Measurements from ENCODE around the gene RREB1. TPM values are rescaled to one million over a fixed set of nuclear protein-coding genes. Genes with fewer than 3 reads are reported as not detected.
"Not testable (repeated sequence)": the region's sequence is repeated elsewhere in the genome, so short reads cannot be mapped to it uniquely, and the experiment has no call there.

RREB1 gene
- total RNA-seq, 1 donor from 2014 or later = 94.5 TPM

DNA sequence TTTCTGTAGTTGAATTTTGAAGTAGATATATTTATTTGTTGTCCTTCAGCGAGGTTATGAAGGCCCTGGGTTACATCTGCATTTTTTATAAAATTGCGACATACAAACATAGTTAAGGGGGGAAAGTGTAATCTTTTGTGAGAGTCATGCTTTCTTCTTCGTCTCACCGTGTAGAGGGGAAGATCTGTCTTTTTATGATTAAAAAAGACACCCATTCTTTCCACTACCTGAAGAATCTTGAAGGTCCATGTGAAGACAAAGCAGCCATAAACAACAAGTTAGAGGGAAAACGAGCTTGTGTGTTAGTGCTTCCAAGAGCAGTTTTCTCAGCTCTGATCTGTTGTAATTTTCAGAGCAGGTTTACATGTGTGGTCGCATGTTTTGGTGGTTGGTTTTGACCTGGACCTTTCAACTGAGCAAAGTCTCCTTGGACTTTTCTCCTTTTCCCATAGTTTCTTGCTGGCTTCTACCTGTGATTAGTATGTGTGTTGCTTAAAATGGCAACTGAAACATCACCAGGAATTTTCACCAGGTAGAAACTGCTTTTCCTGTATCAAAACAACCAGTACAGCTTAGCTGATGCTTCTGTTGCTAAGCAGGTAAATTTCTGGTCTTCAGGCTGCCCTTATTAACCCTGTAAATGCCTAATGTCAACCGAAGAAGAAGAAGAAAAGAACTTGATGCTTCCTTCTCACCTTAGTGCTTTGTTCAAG is 37.3 kb downstream of the RREB1 start:
- DNase-seq (ENCODE audit: low spot score) = no peak

DNA sequence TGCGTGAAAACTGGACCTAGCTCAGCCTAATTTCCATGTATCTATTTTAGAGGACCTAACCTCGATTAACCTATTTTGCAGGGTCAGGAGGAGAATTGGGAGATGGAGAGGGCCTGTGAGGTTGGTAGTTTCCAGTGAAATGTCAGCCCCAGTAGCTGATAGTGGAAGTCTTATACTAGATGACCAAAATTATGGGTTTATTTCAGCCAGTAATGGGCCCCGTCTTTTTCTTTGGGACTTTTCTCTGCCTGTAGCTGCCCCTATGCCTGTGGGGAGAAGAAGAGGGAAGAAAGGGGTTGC is 37.8 kb downstream of the RREB1 start:
- DNase-seq (ENCODE audit: low spot score) = no peak

DNA sequence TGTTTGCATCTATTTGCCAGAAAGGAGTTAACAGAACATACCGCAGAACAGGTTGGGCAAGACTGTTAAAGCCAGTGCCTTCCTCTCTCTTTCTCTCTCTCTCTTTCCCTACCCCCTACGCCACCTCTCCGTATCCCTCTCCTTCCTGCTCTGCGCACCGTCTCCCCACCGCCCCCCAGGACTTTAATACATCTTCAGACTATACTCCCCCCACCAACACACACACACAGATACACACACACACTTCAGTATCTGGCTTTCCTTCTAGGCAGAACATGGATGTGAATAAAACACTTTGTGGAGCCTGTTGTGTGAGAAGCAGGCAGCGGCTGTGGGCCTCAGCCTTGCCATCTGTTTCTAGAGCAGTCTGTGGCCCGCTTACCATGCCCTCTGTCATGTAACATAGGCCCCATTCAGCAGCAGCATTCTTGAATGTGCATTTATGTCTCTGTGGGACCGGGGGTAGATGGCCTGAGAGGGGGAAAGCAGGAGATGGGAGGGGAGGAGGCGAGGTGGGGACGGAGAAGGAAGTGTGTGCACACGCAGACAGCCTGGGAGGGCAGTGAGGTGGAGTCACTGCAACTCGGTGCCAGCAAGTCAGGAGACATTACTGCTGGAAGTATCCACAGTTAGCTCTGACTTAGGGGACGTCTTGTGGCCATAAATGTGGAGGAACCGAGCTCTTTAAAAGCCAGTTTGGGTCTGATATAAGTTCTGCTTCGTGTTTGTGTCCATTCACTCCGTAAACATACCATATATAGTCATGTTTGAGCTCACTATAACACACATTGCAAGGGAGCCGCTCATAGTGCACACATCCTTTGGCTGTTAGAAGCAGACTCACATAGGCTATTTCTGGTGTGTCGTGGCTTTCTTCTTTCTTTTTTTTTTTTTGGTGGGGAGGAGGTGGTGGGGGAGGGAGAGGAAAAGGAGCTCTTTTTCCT is 38.4 kb downstream of the RREB1 start:
- no peak for DNase-seq (ENCODE audit: low spot score)

DNA sequence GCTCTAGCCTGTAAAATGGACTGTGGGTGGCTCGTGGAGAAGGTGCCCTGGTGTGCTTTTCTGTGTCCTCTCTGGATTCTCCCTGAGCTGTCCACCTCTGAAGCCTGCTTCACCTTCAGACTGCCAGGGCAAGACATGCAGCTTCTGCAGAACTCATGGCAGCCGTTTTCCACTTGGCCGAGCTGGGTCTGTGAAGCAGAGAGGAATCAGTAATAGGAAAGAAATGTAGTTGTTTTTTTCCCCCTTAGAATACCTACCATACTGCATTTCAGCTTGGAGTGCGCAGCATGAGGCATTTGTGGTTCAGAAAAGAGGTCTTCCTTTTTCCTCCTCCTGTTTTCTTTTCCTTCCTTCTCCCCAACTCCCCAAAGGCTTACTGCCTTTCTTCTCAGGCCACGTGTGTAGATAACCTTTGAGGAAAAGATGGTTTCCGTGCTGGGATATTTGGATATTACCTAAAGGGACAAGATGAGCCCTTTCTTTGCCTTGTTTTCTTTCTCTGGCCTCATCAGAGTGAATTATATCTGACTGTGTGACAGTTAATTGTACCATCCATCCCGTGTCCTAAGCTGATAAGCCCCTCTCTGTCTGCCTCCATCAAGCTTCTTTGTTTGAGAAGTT is 39.4 kb downstream of the RREB1 start:
- no peak for DNase-seq (ENCODE audit: low spot score)

DNA sequence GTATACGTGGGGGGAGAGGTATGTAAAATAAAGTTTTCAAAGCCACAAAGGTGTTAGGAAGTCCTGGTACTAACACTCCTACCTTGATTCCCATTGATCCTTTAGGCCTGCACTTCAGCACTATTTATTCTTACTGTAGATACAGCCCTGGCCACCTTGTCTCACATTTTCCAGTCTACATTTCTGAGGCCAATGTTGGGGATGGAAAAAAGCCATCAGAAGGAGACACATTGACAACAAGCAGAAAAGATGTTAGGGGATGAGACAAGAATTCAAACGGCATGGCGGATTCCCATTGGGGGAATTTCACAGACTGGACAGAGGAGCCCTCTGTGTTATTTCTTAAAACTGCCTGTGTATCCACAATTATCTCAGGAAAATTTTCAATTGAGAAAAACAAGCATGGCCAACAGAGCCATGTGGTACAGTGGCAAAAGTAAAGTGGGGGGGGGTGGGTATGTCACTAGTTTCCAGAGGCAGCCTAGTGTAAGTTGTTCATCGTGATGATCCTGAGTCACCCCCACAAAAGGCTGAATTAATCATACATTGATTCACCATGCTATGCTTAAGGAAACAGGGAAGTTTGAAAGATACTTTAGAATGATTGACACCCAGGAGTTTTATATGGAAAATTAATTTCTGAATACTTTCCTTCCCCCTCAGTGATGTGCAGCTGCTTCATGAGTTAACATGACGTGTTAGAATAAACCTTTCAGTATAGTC is 40.5 kb downstream of the RREB1 start:
- DNase-seq (ENCODE audit: low spot score) = no peak

DNA sequence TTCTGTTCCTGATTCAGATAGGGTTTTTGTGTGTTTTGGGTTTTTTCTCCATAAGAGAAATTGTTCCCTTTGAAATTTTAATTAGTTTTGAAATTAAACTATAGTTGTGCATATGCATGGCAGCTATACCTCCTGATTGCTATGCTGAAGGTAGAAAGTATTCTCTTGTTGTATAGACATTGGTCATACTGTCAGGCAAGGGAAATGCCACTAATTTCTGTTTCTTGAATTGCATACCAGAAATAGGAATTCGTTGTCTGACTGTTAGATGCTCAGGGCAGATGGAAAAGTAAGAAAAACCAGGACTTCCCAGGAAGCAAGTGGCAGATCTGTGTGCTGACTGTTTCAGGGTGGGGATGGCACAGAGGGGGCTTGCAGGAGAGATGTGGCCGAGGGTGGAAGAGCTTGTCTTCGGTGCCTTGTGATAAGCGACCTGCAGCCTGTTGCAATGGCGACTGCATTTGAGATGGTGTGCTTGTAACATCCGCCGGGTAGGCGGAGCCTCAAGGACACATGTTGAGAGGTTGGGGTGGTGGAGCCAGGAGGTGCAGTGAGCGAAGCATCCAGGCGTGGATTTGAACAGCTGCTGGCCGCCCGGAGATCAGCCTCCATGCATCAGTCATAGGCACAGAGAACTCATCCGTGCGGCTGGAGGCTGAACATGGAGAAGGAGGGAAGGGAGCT is 42.8 kb downstream of the RREB1 start:
- DNase-seq (ENCODE audit: low spot score) = no peak

DNA sequence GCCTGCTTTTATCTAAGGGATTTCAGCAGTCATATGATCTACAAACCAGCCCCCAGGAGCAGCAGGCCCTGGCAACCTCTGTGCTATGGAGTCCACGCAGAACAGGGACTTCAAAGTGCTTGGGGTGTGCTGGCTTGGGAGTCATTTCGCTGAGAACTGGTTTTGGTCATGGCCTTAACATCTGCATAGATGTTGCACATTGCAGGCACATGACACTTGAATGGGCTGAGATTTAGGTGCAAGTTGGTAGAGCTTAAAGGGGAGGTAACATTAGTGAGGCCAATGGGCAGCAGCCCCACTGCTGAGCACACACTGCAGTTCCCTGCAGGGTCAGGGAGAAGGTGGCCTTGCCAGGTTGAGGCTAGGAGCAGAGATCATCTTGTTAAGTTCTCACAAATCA is 43.6 kb downstream of the RREB1 start:
- no peak for DNase-seq (ENCODE audit: low spot score)

DNA sequence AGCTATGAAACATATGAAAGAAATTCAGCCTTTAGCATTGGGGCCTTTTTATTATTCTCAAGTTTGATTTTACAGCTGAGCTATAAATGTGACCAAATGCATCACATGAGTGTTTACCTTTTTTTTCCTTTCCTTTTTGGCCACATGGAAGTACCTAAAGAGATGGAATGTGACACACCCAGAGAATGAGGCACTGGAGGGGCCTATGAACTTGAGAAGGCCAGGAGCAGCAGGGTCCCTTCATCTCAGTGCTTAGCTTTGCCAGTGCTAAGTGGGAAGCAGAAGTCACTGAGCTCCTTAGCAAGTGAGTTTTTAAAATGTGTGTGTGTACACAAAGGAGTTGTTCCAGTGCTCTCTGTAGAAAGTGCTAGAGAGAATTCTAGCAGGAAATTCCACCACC is 44.7 kb downstream of the RREB1 start:
- DNase-seq (ENCODE audit: low spot score) = no peak

DNA sequence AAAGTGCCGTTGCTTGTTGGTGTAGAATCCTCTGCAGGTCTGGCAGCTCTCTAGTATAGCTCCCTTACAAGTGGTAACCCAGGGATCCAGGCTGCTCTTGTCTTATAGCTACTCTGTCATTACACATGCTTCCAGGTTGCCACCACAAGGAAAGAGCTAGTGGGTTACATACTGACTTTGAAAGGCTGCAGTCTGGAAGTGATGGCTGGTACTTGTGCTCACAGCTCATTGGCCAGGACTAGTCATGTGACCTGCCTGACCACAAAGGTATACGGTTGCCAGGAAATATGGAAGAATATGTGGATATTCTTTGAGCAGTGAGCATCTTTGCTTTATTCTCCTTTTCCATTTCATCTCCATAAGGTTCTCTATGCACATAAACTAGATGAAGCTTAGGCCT is 46.0 kb downstream of the RREB1 start:
- no peak for DNase-seq (ENCODE audit: low spot score)

DNA sequence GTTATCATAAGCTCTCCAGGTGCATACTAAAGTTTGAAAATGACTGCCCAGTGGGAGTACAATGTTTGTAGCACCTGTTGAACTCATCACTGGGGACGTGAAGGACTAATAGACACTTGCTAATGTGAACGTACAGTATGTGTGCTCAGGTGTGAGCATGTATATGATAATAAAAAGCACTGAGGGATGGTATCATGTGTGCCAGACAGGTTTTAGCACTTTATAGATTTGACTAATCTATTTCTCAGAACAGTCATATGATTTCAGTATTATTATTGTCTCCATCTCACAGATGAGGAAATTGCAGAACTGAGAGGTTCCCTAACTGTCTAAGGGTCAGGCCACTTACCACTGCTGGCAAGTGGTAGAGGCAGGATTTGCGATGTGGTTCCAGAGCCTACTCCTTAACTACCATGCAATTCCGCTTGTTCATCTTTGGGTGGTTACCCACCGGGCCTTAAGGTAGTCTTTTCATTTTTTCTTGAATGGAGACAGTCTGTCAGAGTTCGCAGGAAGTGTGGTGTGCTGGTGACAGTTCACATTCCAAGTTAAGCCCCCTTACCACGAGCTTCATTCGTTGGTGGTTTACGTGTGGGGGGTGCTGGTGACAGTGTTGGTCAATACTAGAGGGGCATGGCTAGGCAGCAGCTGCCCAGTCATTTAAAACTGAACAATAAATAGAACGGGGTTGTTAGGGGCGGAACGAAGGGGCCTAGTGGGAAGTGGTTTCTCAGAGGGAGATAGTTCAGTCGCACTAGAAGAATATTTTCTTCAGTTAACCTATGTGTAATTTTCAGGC is 46.8 kb downstream of the RREB1 start:
- no peak for DNase-seq (ENCODE audit: low spot score)

DNA sequence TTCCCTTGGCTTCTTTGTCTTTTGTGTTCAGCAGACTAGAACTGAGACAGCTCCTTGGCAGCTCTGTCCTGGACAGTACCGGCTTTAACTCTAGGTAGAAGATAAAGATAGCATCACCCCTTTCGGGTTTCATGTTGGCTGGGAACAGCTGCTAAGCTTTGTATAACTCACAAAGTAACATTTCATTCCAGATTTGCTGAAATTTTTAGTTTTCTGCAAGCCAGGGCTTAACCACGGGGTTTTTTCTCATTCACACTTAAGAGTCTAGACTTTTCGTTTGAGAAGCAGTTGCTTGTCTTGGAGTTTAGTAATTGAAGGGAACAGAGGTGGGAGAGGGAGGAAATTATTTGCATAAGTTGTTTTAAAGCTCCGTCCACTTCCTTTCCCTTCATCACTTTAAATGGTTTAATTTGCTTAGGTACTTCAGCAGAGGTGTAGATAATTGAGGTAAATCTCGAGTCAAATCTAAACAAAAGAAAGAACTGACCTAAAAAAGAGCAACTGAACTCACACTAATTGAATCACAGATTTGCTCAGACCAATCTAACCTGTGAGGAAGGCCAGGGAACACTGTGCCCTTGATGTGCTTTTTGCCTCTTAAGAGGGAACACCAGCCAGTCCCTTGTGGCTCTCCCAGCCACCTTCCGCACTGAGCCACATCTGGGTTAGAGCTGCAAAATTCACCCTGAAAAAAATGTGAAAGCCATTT is 48.3 kb downstream of the RREB1 start:
- DNase-seq (ENCODE audit: low spot score) = no peak

DNA sequence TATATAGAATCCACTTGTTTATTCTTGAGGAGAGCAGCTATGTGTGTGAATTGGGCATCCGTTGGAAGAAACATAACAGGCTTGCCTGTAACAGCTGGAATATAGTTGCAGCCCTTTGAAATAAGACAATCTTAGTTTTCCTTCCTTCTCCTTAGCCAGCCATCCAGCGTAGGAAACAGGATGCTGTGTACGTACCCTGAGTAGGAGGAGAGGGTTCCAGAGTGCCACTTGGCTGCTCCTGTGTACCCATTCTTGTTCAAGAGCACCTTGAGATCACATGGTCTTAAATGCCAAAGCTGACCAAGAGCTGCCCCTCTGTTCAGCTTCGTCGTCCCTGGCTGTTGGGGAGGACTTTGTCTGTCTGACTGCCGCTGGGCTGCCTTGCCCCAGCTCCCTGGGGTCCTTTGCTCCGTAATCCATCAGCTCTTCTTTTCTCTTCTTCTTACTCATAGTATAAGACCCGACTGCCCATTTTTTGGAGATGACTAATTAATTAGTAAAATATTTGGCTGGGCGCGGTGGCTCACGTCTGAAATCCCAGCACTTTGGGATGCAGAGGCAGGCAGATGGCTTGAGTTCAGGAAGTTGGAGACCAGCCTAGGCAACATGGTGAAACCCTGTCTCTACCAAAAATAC is 49.0 kb downstream of the RREB1 start:
- DNase-seq (ENCODE audit: low spot score) = no peak

DNA sequence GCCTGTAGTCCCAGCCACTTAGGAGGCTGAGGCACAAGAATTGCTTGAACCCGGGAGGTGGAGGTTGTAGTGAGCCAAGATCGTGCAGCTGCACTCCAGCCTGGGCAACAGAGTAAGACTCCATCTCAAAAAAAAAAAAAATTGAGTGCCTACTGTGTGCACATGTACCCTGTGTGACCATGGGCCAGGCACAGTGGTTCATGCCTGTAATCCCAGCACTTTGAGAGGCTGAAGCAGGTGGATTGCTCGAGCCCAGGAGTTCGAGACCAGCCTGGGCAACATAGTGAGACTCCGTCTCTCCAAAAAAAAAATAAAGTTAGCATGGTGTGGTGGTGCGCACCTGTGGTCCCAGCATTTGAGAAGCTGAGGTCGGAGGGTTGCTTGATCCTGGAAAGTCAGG is 49.5 kb downstream of the RREB1 start:
- not testable (repeated sequence) for DNase-seq (ENCODE audit: low spot score)

DNA sequence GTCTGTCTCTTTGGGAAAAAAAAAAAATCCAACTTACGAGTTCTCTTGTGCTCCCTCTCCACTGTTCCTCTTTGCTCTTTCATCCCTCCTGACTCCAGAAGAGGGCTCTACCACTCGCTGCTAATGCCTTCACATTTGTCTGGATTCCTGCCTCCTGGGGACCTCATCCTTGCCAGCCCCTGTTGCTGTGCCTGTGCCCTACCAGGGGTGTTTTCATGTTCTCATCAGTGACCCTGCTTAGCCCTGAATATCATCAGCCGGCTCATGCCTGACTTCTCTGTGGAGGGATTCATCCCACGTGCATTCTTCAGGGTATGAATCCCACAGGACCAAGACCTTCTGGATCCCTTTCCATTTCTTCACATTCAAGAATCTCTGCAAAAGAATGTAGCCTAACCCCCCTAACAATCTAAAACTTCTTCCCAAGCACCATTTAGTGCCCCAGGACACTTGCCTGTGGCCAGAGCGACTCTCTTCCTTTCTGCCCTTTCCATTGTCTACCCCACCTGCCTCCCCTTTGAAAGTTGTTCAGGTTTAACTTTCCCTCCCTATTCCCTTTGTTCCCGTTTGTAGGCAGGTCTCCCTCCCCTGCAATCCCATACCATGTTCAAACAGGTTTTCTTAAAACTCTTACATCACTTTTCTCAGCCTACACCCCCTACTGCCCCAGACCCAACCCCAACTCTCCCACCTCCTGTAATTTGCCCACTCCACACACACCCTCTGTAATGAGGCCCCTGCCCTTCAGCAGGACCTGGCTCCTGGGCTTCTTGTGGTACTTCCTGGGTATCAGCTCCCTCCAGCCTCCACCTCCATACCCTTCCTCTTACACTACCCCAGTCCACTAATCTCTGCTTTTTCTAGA is 50.2 kb downstream of the RREB1 start:
- no peak for DNase-seq (ENCODE audit: low spot score)

DNA sequence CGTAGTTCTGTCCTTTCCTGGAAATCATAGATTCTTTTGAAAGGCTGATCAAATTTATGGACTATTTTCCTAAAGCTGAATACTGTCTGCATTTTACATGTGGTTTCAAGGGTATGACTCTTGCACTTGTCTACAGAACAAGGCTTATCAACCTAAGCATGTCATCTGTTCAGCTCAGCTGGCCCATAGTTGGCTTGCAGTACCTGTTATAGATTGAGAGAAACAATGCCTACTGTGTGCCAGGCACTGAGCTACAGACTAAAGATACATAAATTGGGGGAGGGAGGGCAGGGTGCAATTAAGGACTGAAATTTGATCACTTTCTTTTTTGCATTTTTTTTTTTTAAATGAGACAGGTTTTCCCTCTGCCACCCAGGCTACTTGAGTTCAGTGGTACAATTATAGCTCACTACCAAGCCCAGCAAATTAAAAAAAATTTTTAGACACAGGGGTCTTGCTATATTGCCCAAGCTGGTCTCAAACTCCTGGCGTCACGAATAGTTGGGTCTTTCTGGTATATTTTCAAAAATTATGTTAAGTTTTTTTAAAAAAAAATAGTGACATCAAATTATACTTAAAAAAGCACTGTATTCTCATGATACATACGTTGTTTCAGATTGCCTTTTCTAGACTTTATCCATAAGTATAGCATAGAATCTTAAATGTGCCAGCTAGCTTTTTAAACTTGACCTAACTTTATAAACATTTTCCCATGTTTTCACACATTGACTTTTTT is 52.2 kb downstream of the RREB1 start:
- no peak for DNase-seq (ENCODE audit: low spot score)

DNA sequence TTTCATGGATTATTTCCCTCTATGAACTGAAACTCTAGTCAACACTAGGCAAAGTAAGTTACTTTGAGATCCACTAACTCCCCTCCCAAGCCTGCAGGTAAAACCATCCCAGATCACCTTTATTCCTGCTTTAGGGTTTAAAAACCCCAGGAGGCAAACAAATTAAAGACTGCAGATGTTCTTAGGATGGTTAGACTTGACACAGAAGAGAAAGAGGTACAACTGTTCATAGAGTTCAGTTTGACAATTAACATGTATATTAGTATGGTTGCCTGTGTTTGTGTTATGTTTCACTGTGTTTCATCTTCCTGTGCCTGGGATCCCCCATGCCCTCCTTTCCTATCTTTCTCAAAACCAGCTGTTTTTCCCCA is 53.5 kb downstream of the RREB1 start:
- DNase-seq (ENCODE audit: low spot score) = no peak

DNA sequence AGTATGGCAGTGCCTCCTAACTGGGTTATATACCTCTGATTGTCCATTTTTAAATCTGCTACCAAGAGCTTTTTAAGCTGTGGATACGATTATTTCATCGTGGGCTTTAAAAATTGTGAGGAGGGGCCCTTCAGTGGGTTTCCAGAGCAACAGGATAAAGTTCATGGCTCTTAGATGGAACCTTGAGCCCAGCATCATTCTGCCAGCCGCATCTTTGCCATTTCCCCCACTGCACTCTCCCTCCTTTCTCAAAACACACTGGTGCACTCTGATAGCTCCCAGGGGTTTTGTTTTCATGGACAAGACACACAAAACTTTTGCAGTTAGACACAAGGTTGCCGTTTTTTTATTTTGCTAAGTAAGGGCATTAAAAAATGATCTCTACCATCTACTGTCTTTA is 54.1 kb downstream of the RREB1 start:
- no peak for DNase-seq (ENCODE audit: low spot score)

Data from mesenteric fat pad (tissue), 1 donor.